ENCODE measurements around the gene CD226.
"Not testable (repeated sequence)": the region's sequence is repeated elsewhere in the genome, so short reads cannot be mapped to it uniquely, and the experiment has no call there.

CD226 gene

GRCh38 chr18:69947361-69948133, at the start of gene CD226:
Gene CD226, minus strand, starts transcription at chr18:69947873. Its CDS starts 467 bp downstream, at chr18:69947406.
- peak; percentile 13 to 49 for DNase-seq

GRCh38 chr18:69996951-69997798, 49.5 kb upstream of the CD226 start:
- DNase-seq: no peak

GRCh38 chr18:69996417-69996816, 48.7 kb upstream of the CD226 start:
- no peak for DNase-seq

- no peak for DNase-seq
Observed at GRCh38 chr18:69995774-69996173, 48.1 kb upstream of the CD226 start.

- DNase-seq: no peak
Observed at GRCh38 chr18:69992776-69993175, 45.1 kb upstream of the CD226 start.

GRCh38 chr18:69987870-69988269, 40.2 kb upstream of the CD226 start:
- DNase-seq: no peak

GRCh38 chr18:69985239-69985638, 37.6 kb upstream of the CD226 start:
- no peak for DNase-seq

- DNase-seq: no peak
Observed at GRCh38 chr18:69982417-69982816, 34.7 kb upstream of the CD226 start.

GRCh38 chr18:69981948-69982347, 34.3 kb upstream of the CD226 start:
- DNase-seq: no peak

- DNase-seq: no peak
Observed at GRCh38 chr18:69980982-69981804, 33.5 kb upstream of the CD226 start.

- no peak for DNase-seq
Observed at GRCh38 chr18:69980509-69980908, 32.8 kb upstream of the CD226 start.

GRCh38 chr18:69978732-69979715, 31.4 kb upstream of the CD226 start:
- DNase-seq: peak; percentile 27 to 54

- DNase-seq: not testable (repeated sequence)
Observed at GRCh38 chr18:69975294-69975693, 27.6 kb upstream of the CD226 start.

- peak; percentile 22 to 27 for DNase-seq
Observed at GRCh38 chr18:69974365-69974764, 26.7 kb upstream of the CD226 start.

- DNase-seq: no peak
Observed at GRCh38 chr18:69969491-69969890, 21.8 kb upstream of the CD226 start.

GRCh38 chr18:69968039-69968438, 20.4 kb upstream of the CD226 start:
- DNase-seq: no peak

GRCh38 chr18:69963196-69963595, 15.5 kb upstream of the CD226 start:
- DNase-seq: no peak

GRCh38 chr18:69961718-69962117, 14.0 kb upstream of the CD226 start:
- no peak for DNase-seq

- peak; percentile 27 to 29 for DNase-seq
Observed at GRCh38 chr18:69958422-69958821, 10.7 kb upstream of the CD226 start.

- no peak for DNase-seq
Observed at GRCh38 chr18:69957747-69958146, 10.1 kb upstream of the CD226 start.

GRCh38 chr18:69956665-69957620, 9.3 kb upstream of the CD226 start:
- peak; percentile 11 to 18 for DNase-seq
